ENCODE results near the gene SCNM1. TPM values are rescaled to one million over a fixed set of nuclear protein-coding genes. Genes with fewer than 3 reads are reported as not detected.

SCNM1 gene
- total RNA-seq, result 10 to 100 TPM; 27.3 to 33.8 TPM
- polyA plus RNA-seq, result 10 to 100 TPM; 39.3 to 58.4 TPM
- long read RNA-seq, donor 1, transcript SCNM1-202 (7 exons, 2,016 nt), result major isoform, 5 of 74 reads
- long read RNA-seq, donor 1, partial matches to known transcripts, result 0 of 74 reads
- long read RNA-seq, donor 1, other reads (novel, unspliced or antisense), result 69 of 74 reads
- long read RNA-seq, donor 2, partial matches to known transcripts, result 1 of 27 reads
- long read RNA-seq, donor 2, other reads (novel, unspliced or antisense), result 21 of 27 reads

DNA sequence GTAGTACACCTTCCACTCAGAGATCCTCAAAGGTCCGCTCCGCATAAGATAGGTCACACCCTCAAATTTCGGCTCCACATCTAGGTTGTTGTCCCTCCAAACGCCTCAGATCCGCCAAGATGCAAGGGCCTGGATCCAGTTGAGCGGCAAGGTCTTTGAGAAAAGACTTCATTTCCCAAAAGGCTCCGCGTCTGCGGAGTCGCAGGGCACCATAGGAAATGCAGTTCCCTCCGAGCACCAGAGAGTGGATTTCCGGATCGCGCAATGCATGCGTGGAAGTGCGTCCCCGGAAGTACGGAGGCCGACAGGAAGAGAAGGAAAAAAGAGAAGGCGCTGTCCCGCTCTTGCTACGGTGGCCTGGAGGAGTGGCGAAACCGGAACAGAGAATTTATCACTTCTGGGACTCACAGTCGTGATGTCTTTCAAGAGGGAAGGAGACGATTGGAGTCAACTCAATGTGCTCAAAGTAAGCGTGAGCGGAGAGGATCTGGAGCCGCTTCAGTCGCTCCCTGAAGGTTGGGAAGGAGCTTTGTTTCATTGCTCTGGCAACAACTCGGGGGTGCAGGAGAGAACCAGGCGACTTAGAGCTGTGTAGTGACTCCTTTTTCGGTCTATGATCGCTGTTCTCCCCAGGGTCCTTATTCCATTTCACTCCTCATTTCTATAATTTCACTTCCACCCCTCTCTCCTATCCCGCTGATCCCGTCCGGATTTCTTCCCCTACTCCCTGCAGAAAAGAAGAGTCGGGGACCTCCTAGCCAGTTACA, at the start of gene SCNM1, which contains the start of gene LYSMD1:
TSS of gene SCNM1 (plus strand) at position 407 of the 767 bp plus-strand sequence. CDS start at position 416, 9 bp downstream.
TSS of gene LYSMD1 (minus strand) at position 165 of the 767 bp plus-strand sequence. CDS start 644 bp downstream, outside the sequence.
- Histone ChIP-seq H3K27ac (ENCODE audit: low read depth in 1 of 2, low read length in 2 of 2) (peak within 1 kb of the TSS; percentile 45 to 78), H3K27me3 (ENCODE audit: control insufficient read depth in 1 of 2, insufficient read depth in 2 of 2, low read length in 1 of 2) (no peaks in the 10 kb centered on the region), H3K36me3 (ENCODE audit: control insufficient read depth in 1 of 2, insufficient read depth in 2 of 2, low read length in 1 of 2) (peaks cover 0 to 1% of the 10 kb centered on the region in 2 donors), H3K4me1 (ENCODE audit: control insufficient read depth in 1 of 2, insufficient read depth in 2 of 2, low read length in 2 of 2) (no peaks in the 10 kb centered on the region), H3K9me3 (ENCODE audit: control insufficient read depth, low read length) (no peaks in the 10 kb centered on the region), H3K4me3 (ENCODE audit: low read length in 2 of 2) (peak within 1 kb of the TSS; percentile 72 to 90)
- 0% methylated on average over 38 of the region's 38 CpGs for WGBS, 2 donors
- peak; percentile 98 for DNase-seq
- intact Hi-C loops (cut with DNase I), result no loop called here
- ATAC-seq (ENCODE audit: low FRiP score), result peak; percentile 96

DNA sequence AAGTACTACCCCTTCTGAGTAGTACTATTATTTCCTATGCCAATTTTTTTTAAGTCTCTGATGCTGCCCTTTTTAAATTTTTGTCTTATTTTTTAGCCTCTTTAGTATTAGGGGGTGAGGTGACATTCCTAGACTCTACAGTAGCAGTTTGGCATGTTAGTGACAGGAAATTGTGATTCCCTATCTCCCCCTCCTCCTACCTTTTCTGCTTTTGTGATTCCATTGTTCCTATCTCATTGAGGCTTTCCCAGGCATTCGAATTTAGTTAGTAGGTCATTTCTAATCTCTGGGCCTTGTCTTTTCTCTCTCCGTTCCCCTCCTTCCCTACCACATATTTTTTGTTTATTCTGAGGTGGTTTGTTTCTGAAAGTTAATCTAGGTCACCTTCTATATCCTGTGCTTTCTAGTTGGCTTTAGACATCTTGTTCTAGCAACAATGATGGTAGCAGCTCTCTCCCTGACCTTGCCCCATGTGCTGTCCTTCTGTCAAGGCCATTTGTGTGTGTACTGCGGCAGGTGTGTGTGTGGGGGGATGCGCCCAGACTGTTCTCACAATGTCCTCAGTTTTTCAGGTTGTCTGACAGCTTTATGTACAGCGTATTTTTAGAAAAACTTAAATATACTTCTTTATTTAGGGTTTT, 41.1 kb upstream of the SCNM1 start:
- peak in 1 of 2 donors; percentile 9 for DNase-seq
- Histone ChIP-seq H3K9me3 (ENCODE audit: control insufficient read depth, low read length) (no peaks in the 10 kb centered on the region), H3K36me3 (ENCODE audit: control insufficient read depth in 1 of 2, insufficient read depth in 2 of 2, low read length in 1 of 2) (no peaks in the 10 kb centered on the region), H3K27me3 (ENCODE audit: control insufficient read depth in 1 of 2, insufficient read depth in 2 of 2, low read length in 1 of 2) (no peaks in the 10 kb centered on the region), H3K4me3 (ENCODE audit: low read length in 2 of 2) (no peak overlapping the region), H3K4me1 (ENCODE audit: control insufficient read depth in 1 of 2, insufficient read depth in 2 of 2, low read length in 2 of 2) (no peaks in the 10 kb centered on the region), H3K27ac (ENCODE audit: low read depth in 1 of 2, low read length in 2 of 2) (no peak overlapping the region)
- intact Hi-C loops (cut with DNase I), result no loop called here
- WGBS, 2 donors, result 88% methylated on average over 5 of the region's 5 CpGs
- no peak for ATAC-seq (ENCODE audit: low FRiP score)

- intact Hi-C loops (cut with DNase I), result no loop called here
- WGBS, 2 donors, result 79% methylated on average over 6 of the region's 6 CpGs
- Histone ChIP-seq H3K9me3 (ENCODE audit: control insufficient read depth, low read length) (no peaks in the 10 kb centered on the region), H3K4me1 (ENCODE audit: control insufficient read depth in 1 of 2, insufficient read depth in 2 of 2, low read length in 2 of 2) (no peaks in the 10 kb centered on the region), H3K36me3 (ENCODE audit: control insufficient read depth in 1 of 2, insufficient read depth in 2 of 2, low read length in 1 of 2) (no peaks in the 10 kb centered on the region), H3K27ac (ENCODE audit: low read depth in 1 of 2, low read length in 2 of 2) (no peak overlapping the region), H3K4me3 (ENCODE audit: low read length in 2 of 2) (no peak overlapping the region), H3K27me3 (ENCODE audit: control insufficient read depth in 1 of 2, insufficient read depth in 2 of 2, low read length in 1 of 2) (no peaks in the 10 kb centered on the region)
- no peak for DNase-seq
- no peak for ATAC-seq (ENCODE audit: low FRiP score)
Measured at GRCh38 chr1:151128800-151129199, 37.1 kb upstream of the SCNM1 start.

DNA sequence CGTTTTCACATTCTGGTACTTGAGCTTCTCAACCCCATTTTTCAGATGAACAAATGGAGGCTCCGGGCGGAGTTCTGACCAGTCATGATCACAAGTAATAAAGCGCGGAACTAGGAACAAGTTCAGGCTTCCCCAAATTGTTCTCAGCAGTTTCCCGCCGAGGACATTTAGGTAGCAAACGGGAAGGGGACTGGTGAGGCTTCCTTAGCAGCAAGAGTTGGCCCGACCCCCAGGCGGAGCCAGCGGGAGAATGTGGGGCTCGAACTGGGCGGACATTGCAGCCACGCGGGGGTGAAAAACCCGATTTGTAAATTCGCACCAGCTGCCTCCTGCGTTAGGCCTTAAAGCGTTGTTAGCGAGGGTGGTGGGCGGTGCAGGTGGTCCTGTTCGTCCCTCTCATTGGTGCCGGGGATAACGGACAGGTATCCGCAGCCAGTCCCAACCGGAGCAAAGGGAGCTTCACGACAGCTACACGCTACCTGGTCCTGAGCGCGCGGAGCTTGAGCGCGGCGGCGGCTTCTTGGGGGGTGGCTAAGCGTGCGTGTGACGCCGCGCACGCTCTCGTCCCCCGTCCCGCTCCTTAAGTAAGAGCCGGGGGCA, 34.9 kb upstream of the SCNM1 start:
- H3K4me1 ChIP-seq (ENCODE audit: control insufficient read depth in 1 of 2, insufficient read depth in 2 of 2, low read length in 2 of 2), result no peaks in the 10 kb centered on the region
- H3K27me3 ChIP-seq (ENCODE audit: control insufficient read depth in 1 of 2, insufficient read depth in 2 of 2, low read length in 1 of 2), result no peaks in the 10 kb centered on the region
- 10 to 22% methylated on average over 45 of the region's 45 CpGs for WGBS, 2 donors
- peak overlapping the region in 1 of 2 donors; percentile 14 for H3K27ac ChIP-seq (ENCODE audit: low read depth in 1 of 2, low read length in 2 of 2)
- peak overlapping the region in 1 of 2 donors; percentile 1 for H3K4me3 ChIP-seq (ENCODE audit: low read length in 2 of 2)
- no peaks in the 10 kb centered on the region for H3K36me3 ChIP-seq (ENCODE audit: control insufficient read depth in 1 of 2, insufficient read depth in 2 of 2, low read length in 1 of 2)
- intact Hi-C loops (cut with DNase I), result no loop called here
- ATAC-seq (ENCODE audit: low FRiP score) (peak; percentile 88), DNase-seq (peak; percentile 90 to 93)
- H3K9me3 ChIP-seq (ENCODE audit: control insufficient read depth, low read length), result no peaks in the 10 kb centered on the region

- Histone ChIP-seq H3K27ac (ENCODE audit: low read depth in 1 of 2, low read length in 2 of 2) (no peak overlapping the region), H3K4me3 (ENCODE audit: low read length in 2 of 2) (no peak overlapping the region), H3K9me3 (ENCODE audit: control insufficient read depth, low read length) (no peaks in the 10 kb centered on the region), H3K27me3 (ENCODE audit: control insufficient read depth in 1 of 2, insufficient read depth in 2 of 2, low read length in 1 of 2) (no peaks in the 10 kb centered on the region), H3K4me1 (ENCODE audit: control insufficient read depth in 1 of 2, insufficient read depth in 2 of 2, low read length in 2 of 2) (no peaks in the 10 kb centered on the region), H3K36me3 (ENCODE audit: control insufficient read depth in 1 of 2, insufficient read depth in 2 of 2, low read length in 1 of 2) (no peaks in the 10 kb centered on the region)
- intact Hi-C loops (cut with DNase I), result no loop called here
- DNase-seq (peak; percentile 51 to 83), ATAC-seq (ENCODE audit: low FRiP score) (peak; percentile 49)
- 23 to 35% methylated on average over 34 to 39 of the region's 39 CpGs for WGBS, 2 donors
Measured at GRCh38 chr1:151131701-151132334, 34.1 kb upstream of the SCNM1 start.

GRCh38 chr1:151132335-151133017, 33.5 kb upstream of the SCNM1 start:
- intact Hi-C loops (cut with DNase I), result no loop called here
- ATAC-seq (ENCODE audit: low FRiP score), result no peak
- H3K27me3 ChIP-seq (ENCODE audit: control insufficient read depth in 1 of 2, insufficient read depth in 2 of 2, low read length in 1 of 2), result no peaks in the 10 kb centered on the region
- no peak overlapping the region for H3K4me3 ChIP-seq (ENCODE audit: low read length in 2 of 2)
- 69 to 81% methylated on average over 55 to 74 of the region's 74 CpGs for WGBS, 2 donors
- no peaks in the 10 kb centered on the region for H3K4me1 ChIP-seq (ENCODE audit: control insufficient read depth in 1 of 2, insufficient read depth in 2 of 2, low read length in 2 of 2)
- no peaks in the 10 kb centered on the region for H3K36me3 ChIP-seq (ENCODE audit: control insufficient read depth in 1 of 2, insufficient read depth in 2 of 2, low read length in 1 of 2)
- H3K9me3 ChIP-seq (ENCODE audit: control insufficient read depth, low read length), result no peaks in the 10 kb centered on the region
- H3K27ac ChIP-seq (ENCODE audit: low read depth in 1 of 2, low read length in 2 of 2), result no peak overlapping the region
- DNase-seq, result peak in 1 of 2 donors; percentile 50

- peak in 1 of 2 donors; percentile 77 for DNase-seq
- no peak for ATAC-seq (ENCODE audit: low FRiP score)
- Histone ChIP-seq H3K4me1 (ENCODE audit: control insufficient read depth in 1 of 2, insufficient read depth in 2 of 2, low read length in 2 of 2) (no peaks in the 10 kb centered on the region), H3K4me3 (ENCODE audit: low read length in 2 of 2) (no peak overlapping the region), H3K27me3 (ENCODE audit: control insufficient read depth in 1 of 2, insufficient read depth in 2 of 2, low read length in 1 of 2) (no peaks in the 10 kb centered on the region), H3K36me3 (ENCODE audit: control insufficient read depth in 1 of 2, insufficient read depth in 2 of 2, low read length in 1 of 2) (no peaks in the 10 kb centered on the region), H3K9me3 (ENCODE audit: control insufficient read depth, low read length) (no peaks in the 10 kb centered on the region), H3K27ac (ENCODE audit: low read depth in 1 of 2, low read length in 2 of 2) (no peak overlapping the region)
- intact Hi-C loops (cut with DNase I), result no loop called here
- WGBS, 2 donors, result 81 to 83% methylated on average over 52 to 65 of the region's 65 CpGs
Measured at GRCh38 chr1:151133018-151133806, 32.7 kb upstream of the SCNM1 start.
